Neuron (in vitro differentiated cells): ENCODE results near the gene SEC61B.

Experiments used
- H2AFZ ChIP-seq: one replicate; pipeline ENCODE4 v1.6.1; 2013; ENCODE audit warnings: low read depth, mild to moderate bottlenecking, inconsistent platforms, low read length, moderate library complexity
- H3K27me3 ChIP-seq: one replicate; pipeline ENCODE4 v1.6.1; 2013; ENCODE audit warnings: low read length; ENCODE audit not compliant: insufficient read depth
- H3K36me3 ChIP-seq: one replicate; pipeline ENCODE4 v1.6.1; 2013; ENCODE audit warnings: low read length; ENCODE audit not compliant: insufficient read depth
- H3K4me1 ChIP-seq: one replicate; pipeline ENCODE4 v1.6.1; 2013; ENCODE audit warnings: low read length; ENCODE audit not compliant: insufficient read depth
- H3K4me3 ChIP-seq: 2 replicates; pipeline ENCODE4 v1.5.1; 2013; ENCODE audit warnings: mild to moderate bottlenecking, low read length, moderate library complexity
- H3K9me3 ChIP-seq: one replicate; pipeline ENCODE4 v1.6.1; 2013; ENCODE audit warnings: low read length

Gene SEC61B

DNA sequence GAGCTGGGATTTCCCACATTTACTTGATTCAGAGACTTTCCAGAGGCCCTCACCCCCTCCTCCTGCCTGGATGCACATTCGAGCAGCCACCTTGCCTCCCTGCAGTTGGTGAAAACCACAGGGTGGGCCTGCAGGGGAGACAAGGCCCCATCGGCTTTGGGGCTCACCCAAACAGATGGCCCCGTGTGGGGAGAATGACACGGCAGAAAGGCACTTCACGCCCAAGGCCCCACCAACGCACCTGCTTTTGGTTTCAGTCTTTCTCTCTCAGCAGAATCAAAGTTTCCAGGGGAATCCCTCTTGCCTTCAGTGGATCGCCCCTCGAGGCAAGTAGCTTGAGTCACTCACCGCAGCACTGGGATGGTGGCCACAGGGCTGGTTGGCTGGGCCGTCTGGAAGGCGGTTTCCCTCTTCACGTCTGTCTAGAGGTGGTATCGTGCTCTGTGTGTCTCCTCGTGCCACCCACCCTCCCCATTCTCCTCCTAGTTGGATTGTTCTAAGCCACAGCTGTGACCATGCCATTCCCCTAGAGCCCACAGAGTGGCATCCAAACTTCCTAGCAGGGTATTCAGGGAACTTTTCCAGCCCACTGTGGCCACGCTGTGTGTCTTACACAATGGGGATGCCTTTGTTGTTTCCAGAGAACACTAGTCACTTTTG is 31.8 kb downstream of the SEC61B start:
- Histone ChIP-seq H2AFZ (no peak overlapping the region), H3K27me3 (no peaks in the 10 kb centered on the region), H3K36me3 (no peaks in the 10 kb centered on the region), H3K4me1 (no peaks in the 10 kb centered on the region), H3K4me3 (no peak overlapping the region), H3K9me3 (no peaks in the 10 kb centered on the region)

DNA sequence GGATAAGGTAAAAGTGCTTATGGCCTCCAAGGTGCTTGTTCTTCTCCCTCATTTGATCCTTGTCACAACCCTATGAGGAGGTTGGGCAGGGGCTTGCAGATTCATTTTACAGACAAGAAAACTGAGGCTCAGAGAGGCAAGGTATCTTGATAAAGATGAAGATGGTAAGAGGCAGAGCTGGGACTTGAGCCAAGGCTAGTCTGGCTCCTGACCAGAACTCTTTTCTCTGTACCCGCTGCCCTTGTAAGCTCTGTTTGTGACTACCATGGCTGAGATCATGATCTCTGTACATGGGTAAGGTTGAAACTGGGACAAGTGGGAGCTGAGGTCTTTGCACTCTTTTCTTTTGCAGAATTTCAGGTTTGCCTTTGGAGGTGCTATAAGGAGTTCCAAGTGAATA is 33.6 kb downstream of the SEC61B start:
- no peak overlapping the region for H3K4me3 ChIP-seq
- no peaks in the 10 kb centered on the region for H3K4me1 ChIP-seq
- no peak overlapping the region for H2AFZ ChIP-seq
- no peaks in the 10 kb centered on the region for H3K36me3 ChIP-seq
- no peaks in the 10 kb centered on the region for H3K9me3 ChIP-seq
- no peaks in the 10 kb centered on the region for H3K27me3 ChIP-seq

GRCh38 chr9:99257723-99258389 is 35.8 kb downstream of the SEC61B start:
- H3K4me1 ChIP-seq = no peaks in the 10 kb centered on the region
- H3K27me3 ChIP-seq = no peaks in the 10 kb centered on the region
- no peaks in the 10 kb centered on the region for H3K9me3 ChIP-seq
- H3K36me3 ChIP-seq = no peaks in the 10 kb centered on the region
- no peak overlapping the region for H3K4me3 ChIP-seq
- H2AFZ ChIP-seq = no peak overlapping the region

DNA sequence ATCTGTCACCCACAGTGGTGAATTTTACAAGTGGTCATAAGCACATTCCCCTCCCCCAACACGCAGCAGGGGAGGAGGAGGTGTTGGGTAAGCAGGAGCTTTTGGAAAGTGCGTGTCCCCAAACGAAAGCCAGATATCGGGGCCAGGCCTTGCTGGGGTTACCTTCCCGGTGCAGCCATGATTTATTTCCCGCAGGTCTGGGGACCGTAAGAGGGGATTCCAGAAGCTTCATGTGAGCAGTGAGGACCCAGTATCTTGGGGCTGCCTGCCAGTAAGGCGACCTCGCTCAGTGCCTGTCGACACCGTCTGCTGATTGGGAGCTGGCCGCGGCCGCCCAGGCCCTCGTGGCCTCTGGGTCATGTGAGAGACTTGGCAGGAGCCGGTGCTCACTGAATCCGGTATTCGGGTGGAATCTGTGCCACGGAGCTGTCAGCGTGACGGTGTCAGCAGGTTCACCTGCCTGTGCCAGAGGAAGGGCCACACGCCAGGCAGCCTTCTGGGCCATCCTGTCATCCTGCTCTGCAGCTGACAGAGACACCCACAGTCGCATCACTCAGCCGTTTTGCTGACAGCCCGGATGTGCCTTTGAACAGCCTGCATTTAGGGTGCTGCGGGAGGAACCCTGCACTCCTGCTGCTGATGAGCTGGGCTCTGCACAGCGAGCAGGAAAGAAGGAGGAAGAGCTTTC is 37.3 kb downstream of the SEC61B start:
- Histone ChIP-seq H3K27me3 (no peaks in the 10 kb centered on the region), H3K4me3 (no peak overlapping the region), H3K36me3 (no peaks in the 10 kb centered on the region), H2AFZ (no peak overlapping the region), H3K4me1 (no peaks in the 10 kb centered on the region), H3K9me3 (no peaks in the 10 kb centered on the region)

DNA sequence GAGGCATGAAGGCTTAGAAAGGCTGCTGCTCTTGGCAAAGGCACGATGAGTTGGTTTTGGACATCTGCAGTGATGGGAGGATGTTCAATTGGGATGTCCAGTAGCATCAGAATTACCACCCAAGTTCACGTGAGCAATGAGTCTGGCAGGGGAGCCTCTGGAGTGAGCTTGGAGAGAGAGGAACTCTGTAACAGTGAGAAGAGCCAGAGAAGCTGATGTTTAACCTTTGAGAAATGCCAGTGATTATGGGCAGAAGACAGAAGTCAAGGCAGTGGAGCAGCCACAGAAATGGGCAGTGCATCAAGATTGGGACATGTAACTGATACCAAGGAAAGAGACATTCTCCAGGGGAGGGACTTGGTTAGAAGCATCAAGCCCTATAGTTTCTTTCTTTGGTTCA is 39.8 kb downstream of the SEC61B start:
- Histone ChIP-seq H3K27me3 (no peaks in the 10 kb centered on the region), H3K4me1 (no peaks in the 10 kb centered on the region), H2AFZ (no peak overlapping the region), H3K4me3 (no peak overlapping the region), H3K36me3 (no peaks in the 10 kb centered on the region), H3K9me3 (no peaks in the 10 kb centered on the region)

GRCh38 chr9:99262949-99263418 is 40.9 kb downstream of the SEC61B start:
- no peaks in the 10 kb centered on the region for H3K9me3 ChIP-seq
- no peaks in the 10 kb centered on the region for H3K27me3 ChIP-seq
- H3K4me1 ChIP-seq = no peaks in the 10 kb centered on the region
- no peak overlapping the region for H2AFZ ChIP-seq
- no peaks in the 10 kb centered on the region for H3K36me3 ChIP-seq
- no peak overlapping the region for H3K4me3 ChIP-seq

- Histone ChIP-seq H3K4me3 (no peak overlapping the region), H3K36me3 (no peaks in the 10 kb centered on the region), H3K4me1 (no peaks in the 10 kb centered on the region), H2AFZ (no peak overlapping the region), H3K9me3 (no peaks in the 10 kb centered on the region), H3K27me3 (no peaks in the 10 kb centered on the region)
These were observed 42.1 kb downstream of the SEC61B start for GRCh38 chr9:99264070-99264680.

GRCh38 chr9:99265691-99266090 is 43.6 kb downstream of the SEC61B start:
- Histone ChIP-seq H3K4me3 (no peak overlapping the region), H3K27me3 (no peaks in the 10 kb centered on the region), H3K36me3 (no peaks in the 10 kb centered on the region)

GRCh38 chr9:99266255-99267023 is 44.4 kb downstream of the SEC61B start:
- Histone ChIP-seq H3K27me3 (no peaks in the 10 kb centered on the region), H3K9me3 (no peaks in the 10 kb centered on the region), H2AFZ (no peak overlapping the region), H3K4me3 (no peak overlapping the region), H3K36me3 (no peaks in the 10 kb centered on the region), H3K4me1 (no peaks in the 10 kb centered on the region)

More at GRCh38 chr9:99265691-99266090, 43.6 kb downstream of the SEC61B start:
- Histone ChIP-seq H2AFZ (no peak overlapping the region), H3K9me3 (no peaks in the 10 kb centered on the region), H3K4me1 (no peaks in the 10 kb centered on the region)

DNA sequence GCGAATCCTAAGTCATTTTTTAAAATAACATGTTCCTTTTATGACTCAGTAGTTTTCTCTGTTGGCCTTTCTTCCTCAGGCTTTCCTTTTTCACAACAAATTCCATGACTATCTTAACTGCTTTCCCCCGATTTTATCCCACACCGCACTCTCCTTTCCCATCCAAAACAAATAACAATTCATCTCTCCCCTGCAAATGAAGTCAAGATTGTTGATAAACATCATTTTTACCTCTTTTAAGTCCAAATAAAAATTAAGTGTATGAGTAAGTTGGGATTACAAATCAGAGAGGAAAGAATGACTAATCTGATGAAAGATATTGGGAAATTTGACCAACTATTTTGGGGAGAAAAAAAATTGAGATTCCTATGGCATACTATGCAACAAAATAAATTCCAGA is 47.3 kb downstream of the SEC61B start:
- H3K9me3 ChIP-seq = no peaks in the 10 kb centered on the region
- H3K27me3 ChIP-seq = no peaks in the 10 kb centered on the region
- H3K4me1 ChIP-seq = peaks cover 5% of the 10 kb centered on the region
- no peak overlapping the region for H3K4me3 ChIP-seq
- no peak overlapping the region for H2AFZ ChIP-seq
- no peaks in the 10 kb centered on the region for H3K36me3 ChIP-seq

DNA sequence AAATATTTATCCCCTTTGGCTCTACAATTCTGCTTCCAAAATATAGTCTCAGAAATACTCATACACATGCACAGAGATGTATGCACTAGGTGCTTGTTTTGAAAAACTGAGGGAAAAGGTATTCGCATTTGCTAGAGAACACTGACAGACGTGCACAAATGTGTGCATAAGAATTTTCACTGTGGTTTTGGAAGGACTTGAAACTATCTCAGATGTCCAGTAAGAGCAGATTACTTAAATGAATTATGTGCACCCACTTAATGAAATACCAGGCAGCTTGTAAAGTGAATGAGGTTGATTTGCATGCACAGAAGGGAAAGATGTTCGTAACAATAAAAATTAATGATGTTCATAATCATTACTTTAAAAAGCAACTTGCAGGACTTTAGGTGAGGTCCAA is 48.4 kb downstream of the SEC61B start:
- Histone ChIP-seq H3K4me3 (no peak overlapping the region), H3K9me3 (no peaks in the 10 kb centered on the region), H3K36me3 (no peaks in the 10 kb centered on the region), H2AFZ (no peak overlapping the region), H3K4me1 (peaks cover 5% of the 10 kb centered on the region), H3K27me3 (no peaks in the 10 kb centered on the region)

- Histone ChIP-seq H3K4me3 (no peak overlapping the region), H3K9me3 (no peaks in the 10 kb centered on the region), H2AFZ (no peak overlapping the region), H3K36me3 (no peaks in the 10 kb centered on the region), H3K27me3 (no peaks in the 10 kb centered on the region), H3K4me1 (peaks cover 5% of the 10 kb centered on the region)
These were observed 50.8 kb downstream of the SEC61B start for GRCh38 chr9:99272836-99273235.
